Activated naive CD4-positive, alpha-beta T cell treated with anti-CD3 and anti-CD28 coated beads, Interleukin-2, amount 10 ng/mL, durations not matched to agents 7 days and 5 days (primary cell): ENCODE data around the gene COG6.

Experiments
- CTCF ChIA-PET: fragments of 350-600 bp; sonication (Branson Sonifier 250); formaldehyde crosslinking; loops from one replicate; lab custom pipeline; 2021; ENCODE audit warnings: antibody characterized with exemption; lab: Charles Lee
- DNase-seq: peaks from one replicate; pipeline ENCODE4 v3.0.0-alpha.2; 2020
- H3K27ac Mint-ChIP-seq: one replicate; pipeline ENCODE4 v1.8.0; 2021; ENCODE audit warnings: mild to moderate bottlenecking, moderate library complexity, mixed read lengths
- H3K27me3 Mint-ChIP-seq: one replicate; pipeline ENCODE4 v1.8.0; 2021; ENCODE audit warnings: mild to moderate bottlenecking, mixed read lengths
- H3K36me3 Mint-ChIP-seq: one replicate; pipeline ENCODE4 v1.8.0; 2021; ENCODE audit warnings: mixed read lengths
- H3K4me1 Mint-ChIP-seq: one replicate; pipeline ENCODE4 v1.8.0; 2021; ENCODE audit warnings: mixed read lengths
- H3K4me3 Mint-ChIP-seq: one replicate; pipeline ENCODE4 v1.8.0; 2021; ENCODE audit warnings: mild to moderate bottlenecking, moderate library complexity, mixed read lengths
- H3K9me3 Mint-ChIP-seq: one replicate; pipeline ENCODE4 v1.8.0; 2021; ENCODE audit warnings: mixed read lengths

COG6 gene

DNA sequence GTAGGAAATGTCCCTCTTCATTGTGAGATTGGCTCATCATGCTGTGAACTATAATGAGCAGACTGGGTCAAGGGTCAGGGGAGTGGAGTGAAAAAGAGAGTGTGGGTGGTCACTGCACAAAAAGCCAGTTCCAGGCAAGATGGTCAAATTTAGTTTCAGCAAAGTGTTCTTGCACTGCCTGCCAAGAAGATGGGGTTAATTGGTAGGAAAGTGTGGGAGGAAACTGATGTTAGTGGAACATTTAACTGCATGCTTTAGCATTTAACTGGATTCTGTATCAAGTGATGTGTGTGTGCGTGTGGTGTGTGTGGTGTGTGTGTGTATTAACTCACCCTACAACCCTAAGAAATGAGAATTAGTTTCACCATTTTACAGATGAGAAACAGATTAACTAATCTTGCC, 131.6 kb downstream of the COG6 start:
- DNase-seq: no peak
- CTCF ChIA-PET: no interaction called here
- H3K27ac Mint-ChIP-seq: no peak overlapping the region
- peaks cover 6% of the 10 kb centered on the region for H3K9me3 Mint-ChIP-seq
- no peak overlapping the region for H3K4me3 Mint-ChIP-seq
- H3K27me3 Mint-ChIP-seq: peaks cover 6% of the 10 kb centered on the region
- H3K4me1 Mint-ChIP-seq: no peaks in the 10 kb centered on the region
- no peaks in the 10 kb centered on the region for H3K36me3 Mint-ChIP-seq

GRCh38 chr13:39788102-39788501, 132.6 kb downstream of the COG6 start:
- DNase-seq: no peak
- no peak overlapping the region for H3K4me3 Mint-ChIP-seq
- CTCF ChIA-PET: interaction anchor here (0.6 kb wide), 1 partner anchor 714 kb away, joined by 4 read pairs; no protein-coding TSS in a partner anchor
- H3K27me3 Mint-ChIP-seq: peaks cover 6% of the 10 kb centered on the region
- H3K27ac Mint-ChIP-seq: no peak overlapping the region
- no peaks in the 10 kb centered on the region for H3K4me1 Mint-ChIP-seq
- H3K9me3 Mint-ChIP-seq: peaks cover 6% of the 10 kb centered on the region
- H3K36me3 Mint-ChIP-seq: no peaks in the 10 kb centered on the region

GRCh38 chr13:39789451-39789850, 134.0 kb downstream of the COG6 start:
- no peak for DNase-seq
- CTCF ChIA-PET: no interaction called here
- no peaks in the 10 kb centered on the region for H3K4me1 Mint-ChIP-seq
- H3K27me3 Mint-ChIP-seq: peaks cover 6% of the 10 kb centered on the region
- no peak overlapping the region for H3K4me3 Mint-ChIP-seq
- H3K9me3 Mint-ChIP-seq: peaks cover 6% of the 10 kb centered on the region
- H3K27ac Mint-ChIP-seq: no peak overlapping the region
- no peaks in the 10 kb centered on the region for H3K36me3 Mint-ChIP-seq
